Measurements from ENCODE around the gene OR10H1. TPM values are rescaled to one million over a fixed set of nuclear protein-coding genes. Genes with fewer than 3 reads are reported as not detected.
"Not testable (repeated sequence)": the region's sequence is repeated elsewhere in the genome, so short reads cannot be mapped to it uniquely, and the experiment has no call there.

Gene OR10H1
- total and polyA plus RNA-seq, 8 donors, result 0.03 TPM; not detected in 7

DNA sequence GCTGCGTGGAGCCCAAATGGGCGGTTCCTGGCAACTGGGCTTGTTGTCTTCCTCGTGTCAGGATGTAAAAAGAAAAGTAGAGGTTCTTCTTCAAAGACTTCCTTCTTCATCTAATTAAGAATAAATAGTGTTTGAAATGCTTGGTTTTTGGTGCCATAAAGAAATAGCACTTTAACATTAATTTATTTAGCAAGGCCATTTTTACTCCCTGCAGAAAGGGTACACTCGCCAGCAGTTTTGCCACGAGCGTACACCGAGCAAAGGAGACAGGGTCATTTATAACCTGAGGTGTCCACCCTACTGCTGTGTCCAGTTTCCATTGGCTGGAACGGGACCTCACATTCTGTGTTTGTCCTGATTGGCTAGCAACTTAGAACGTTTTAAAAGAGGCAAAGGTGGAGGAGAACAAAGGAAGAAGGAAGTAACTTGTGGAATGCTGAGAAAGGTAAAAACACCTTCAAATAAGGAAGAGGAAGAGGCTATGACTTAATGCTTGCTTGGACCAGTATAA, 21.8 kb upstream of the OR10H1 start:
- ATAC-seq, result peak; percentile 52 to 61 (median 56)
- TF ChIP-seq, protein P1, sequence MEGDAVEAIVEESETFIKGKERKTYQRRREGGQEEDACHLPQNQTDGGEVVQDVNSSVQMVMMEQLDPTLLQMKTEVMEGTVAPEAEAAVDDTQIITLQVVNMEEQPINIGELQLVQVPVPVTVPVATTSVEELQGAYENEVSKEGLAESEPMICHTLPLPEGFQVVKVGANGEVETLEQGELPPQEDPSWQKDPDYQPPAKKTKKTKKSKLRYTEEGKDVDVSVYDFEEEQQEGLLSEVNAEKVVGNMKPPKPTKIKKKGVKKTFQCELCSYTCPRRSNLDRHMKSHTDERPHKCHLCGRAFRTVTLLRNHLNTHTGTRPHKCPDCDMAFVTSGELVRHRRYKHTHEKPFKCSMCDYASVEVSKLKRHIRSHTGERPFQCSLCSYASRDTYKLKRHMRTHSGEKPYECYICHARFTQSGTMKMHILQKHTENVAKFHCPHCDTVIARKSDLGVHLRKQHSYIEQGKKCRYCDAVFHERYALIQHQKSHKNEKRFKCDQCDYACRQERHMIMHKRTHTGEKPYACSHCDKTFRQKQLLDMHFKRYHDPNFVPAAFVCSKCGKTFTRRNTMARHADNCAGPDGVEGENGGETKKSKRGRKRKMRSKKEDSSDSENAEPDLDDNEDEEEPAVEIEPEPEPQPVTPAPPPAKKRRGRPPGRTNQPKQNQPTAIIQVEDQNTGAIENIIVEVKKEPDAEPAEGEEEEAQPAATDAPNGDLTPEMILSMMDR (IDR thresholded peaks at IDR 0.05), result no peak

DNA sequence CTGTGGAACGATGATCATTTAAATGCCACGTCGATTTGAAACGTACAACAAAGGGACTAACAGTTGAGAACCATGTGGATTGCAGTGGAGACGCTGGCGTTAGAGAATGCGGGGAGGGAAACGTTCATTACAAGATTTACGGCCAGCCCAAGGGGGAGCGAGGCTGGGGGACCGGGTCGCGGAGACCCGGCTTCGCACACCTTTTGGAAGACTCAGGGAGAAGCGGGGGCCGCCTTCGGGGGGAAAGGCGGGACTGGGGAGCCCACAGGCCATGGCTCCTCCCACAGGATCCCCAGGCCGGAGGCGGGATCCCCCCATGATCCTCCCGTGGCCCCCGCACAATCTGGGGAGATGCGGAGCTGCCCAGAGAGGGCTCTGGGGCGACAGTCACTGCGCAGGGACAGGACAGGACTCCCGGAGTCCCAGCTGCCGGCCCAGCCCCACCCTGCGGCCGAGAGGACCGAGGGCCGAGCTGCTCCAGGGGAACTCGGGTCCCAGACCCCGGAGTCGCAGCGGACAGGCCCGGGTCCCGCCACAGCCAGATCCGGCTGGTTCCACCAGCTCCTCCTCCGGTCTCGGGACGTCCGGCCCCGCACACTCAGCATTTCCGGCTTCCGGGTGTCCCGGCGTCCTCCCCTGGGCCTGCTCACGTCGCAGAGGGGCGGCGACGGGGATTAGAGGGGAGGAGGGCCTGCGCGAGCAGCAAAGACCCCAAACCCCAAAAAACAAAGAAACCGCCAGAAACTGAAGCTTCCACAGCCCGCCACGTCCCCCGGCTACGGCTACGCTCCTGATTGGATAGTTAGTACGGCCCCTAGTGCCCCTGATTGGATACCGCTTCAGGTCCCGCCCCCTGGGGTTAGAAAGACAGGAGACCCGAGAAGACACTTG, 21.1 kb upstream of the OR10H1 start:
- H3K36me3 ChIP-seq, result no peaks in the 10 kb centered on the region
- peak overlapping the region; percentile 97 to 99 (median 99) for H3K27ac ChIP-seq
- FAIRE-seq, result no peak
- intact Hi-C loops (cut with DNase I), result no loop called here
- DNase-seq, result peak; percentile 89 to 99 (median 96)
- H3K9me3 ChIP-seq, result no peaks in the 10 kb centered on the region
- H3K4me3 ChIP-seq, result peak overlapping the region; percentile 67 to 94 (median 75)
- no peaks in the 10 kb centered on the region for H3K27me3 ChIP-seq
- WGBS, 2 donors, result 1% methylated on average over 62 to 65 of the region's 65 CpGs
- peak; percentile 97 to 99 (median 98) for ATAC-seq
- TF ChIP-seq, protein P1 (IDR thresholded peaks at IDR 0.05), result no peak
- H3K4me1 ChIP-seq, result peaks cover 0 to 6% (median 5%) of the 10 kb centered on the region in 3 donors

More for the DNA sequence above, 21.8 kb upstream of the OR10H1 start:
- Histone ChIP-seq H3K27me3 (no peaks in the 10 kb centered on the region), H3K36me3 (no peaks in the 10 kb centered on the region), H3K9me3 (no peaks in the 10 kb centered on the region), H3K4me1 (peaks cover 0 to 6% (median 5%) of the 10 kb centered on the region in 3 donors), H3K27ac (peak overlapping the region; percentile 97 to 99 (median 99)), H3K4me3 (peak overlapping the region; percentile 67 to 94 (median 75))
- FAIRE-seq (peak; percentile 84), DNase-seq (peak in 4 of 6 donors; percentile 51 to 71 (median 62))
- 0% methylated on average over 9 of the region's 9 CpGs for WGBS, 2 donors
- intact Hi-C loops (cut with DNase I), result no loop called here

DNA sequence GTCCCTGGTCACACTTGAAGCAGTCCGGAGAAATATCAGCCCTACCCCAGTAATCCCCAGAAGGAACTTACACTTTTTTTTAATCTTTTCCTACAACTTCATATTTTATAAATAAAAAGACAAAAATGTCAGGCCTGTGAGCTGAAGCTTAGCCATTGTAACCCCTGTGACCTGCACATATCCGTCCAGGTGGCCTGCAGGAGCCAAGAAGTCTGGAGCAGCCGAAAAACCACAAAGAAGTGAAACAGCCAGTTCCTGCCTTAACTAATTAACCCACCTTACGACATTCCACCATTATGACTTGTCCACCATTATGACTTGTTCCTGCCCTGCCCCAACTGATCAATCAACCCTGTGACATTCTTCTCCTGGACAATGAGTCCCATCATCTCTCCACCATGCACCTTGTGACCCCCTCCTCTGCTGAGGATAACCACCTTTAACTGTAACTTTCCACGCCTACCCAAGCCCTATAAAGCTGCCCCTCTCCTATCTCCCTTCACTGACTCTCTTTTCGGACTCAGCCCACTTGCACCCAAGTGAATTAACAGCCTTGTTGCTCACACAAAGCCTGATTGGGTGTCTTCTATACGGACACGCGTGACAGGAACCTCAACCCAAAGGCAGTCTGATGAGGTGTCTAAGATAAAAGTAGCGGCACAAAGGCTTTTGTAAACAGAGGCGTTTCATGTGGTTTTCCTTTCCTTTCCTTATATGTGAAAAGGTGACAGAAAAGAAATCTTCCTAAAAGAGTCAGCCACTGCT, 20.3 kb upstream of the OR10H1 start:
- DNase-seq; H3K4me1 ChIP-seq; intact Hi-C loops (cut with DNase I); H3K27me3 ChIP-seq; H3K9me3 ChIP-seq; FAIRE-seq; H3K36me3 ChIP-seq: not testable (repeated sequence)
- WGBS, 2 donors, result 40 to 41% methylated on average over 11 of the region's 11 CpGs
- ATAC-seq, result peak in 1 of 4 donors; percentile 5
- peak overlapping the region; percentile 97 to 99 (median 99) for H3K27ac ChIP-seq
- peak overlapping the region; percentile 67 to 94 (median 75) for H3K4me3 ChIP-seq

DNA sequence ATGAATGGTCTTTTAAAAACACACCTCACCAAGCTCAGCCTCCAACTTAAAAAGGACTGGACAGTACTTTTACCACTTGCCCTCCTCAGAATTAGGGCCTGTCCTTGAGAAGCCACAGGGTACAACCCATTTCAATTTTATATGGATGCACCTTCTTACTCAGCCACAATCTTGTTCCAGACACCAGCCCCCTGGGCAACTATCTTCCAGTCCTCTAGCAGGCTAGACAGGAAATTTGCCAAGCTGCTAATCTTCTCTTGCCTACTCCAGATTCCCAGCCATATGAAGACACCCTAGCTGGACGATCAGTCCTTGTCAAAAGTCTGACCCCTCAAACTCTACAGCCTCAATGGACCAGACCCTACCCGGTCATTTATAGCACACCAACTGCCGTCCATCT, 18.8 kb upstream of the OR10H1 start:
- H3K27ac ChIP-seq; ATAC-seq; FAIRE-seq; H3K4me3 ChIP-seq; H3K4me1 ChIP-seq; H3K9me3 ChIP-seq; DNase-seq; H3K27me3 ChIP-seq; H3K36me3 ChIP-seq; intact Hi-C loops (cut with DNase I): not testable (repeated sequence)
- WGBS, 2 donors, result 91% methylated on average over 3 of the region's 3 CpGs

DNA sequence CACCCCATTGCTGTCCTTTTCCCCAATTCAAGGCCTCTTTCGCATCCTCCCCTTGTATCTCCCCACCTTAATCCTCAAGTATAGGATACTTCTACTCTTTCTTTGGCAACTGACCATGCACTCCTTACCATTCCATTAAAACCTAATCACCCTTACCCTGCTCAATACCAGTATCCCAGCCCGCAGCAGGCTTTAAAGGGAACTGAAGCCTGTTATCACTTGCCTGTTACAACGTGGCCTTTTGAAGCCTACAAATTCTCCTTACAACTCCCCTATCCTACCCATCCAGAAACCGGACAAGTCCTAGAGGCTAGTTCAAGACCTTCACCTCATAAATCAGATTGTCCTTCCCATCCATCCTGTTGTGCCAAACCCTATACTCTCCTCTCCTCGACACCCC, 16.2 kb upstream of the OR10H1 start:
- no peaks in the 10 kb centered on the region for H3K4me1 ChIP-seq
- FAIRE-seq (no peak), DNase-seq (no peak), ATAC-seq (no peak)
- H3K36me3 ChIP-seq, result no peaks in the 10 kb centered on the region
- H3K4me3 ChIP-seq, result no peak overlapping the region
- no peak overlapping the region for H3K27ac ChIP-seq
- H3K27me3 ChIP-seq, result no peaks in the 10 kb centered on the region
- no peaks in the 10 kb centered on the region for H3K9me3 ChIP-seq
- intact Hi-C loops (cut with DNase I), result no loop called here
- TF ChIP-seq, protein P1 (IDR thresholded peaks at IDR 0.05), result no peak
- WGBS, 2 donors, result 76 to 80% methylated on average over 5 of the region's 5 CpGs
